Loucy (cell line): Measurements from ENCODE around the gene DGUOK.
A peak's percentile ranks its signal among the peaks of the same experiment; 100 is the strongest.

Experiments used
- H2AFZ ChIP-seq: fragments of 200-600 bp; sonication (generic); 2 replicates; pipeline ENCODE4 v1.6.0; 2016; ENCODE audit warnings: antibody characterized with exemption, mild to moderate bottlenecking, low read length, moderate library complexity
- H3F3A ChIP-seq: fragments of 200-600 bp; 2 replicates; pipeline ENCODE4 v1.6.0; 2016; ENCODE audit warnings: antibody characterized with exemption, low read depth, mild to moderate bottlenecking
- H3K27me3 ChIP-seq: fragments of 200-600 bp; sonication (generic); 2 replicates; pipeline ENCODE4 v1.6.1; 2014; ENCODE audit warnings: low read length, mild to moderate bottlenecking; ENCODE audit not compliant: insufficient read depth, poor library complexity, severe bottlenecking
- H3K36me3 ChIP-seq: fragments of 200-600 bp; sonication (generic); 2 replicates; pipeline ENCODE4 v1.6.1; 2016; ENCODE audit warnings: low read length; ENCODE audit not compliant: insufficient read depth
- H3K4me1 ChIP-seq: fragments of 200-600 bp; sonication (generic); 2 replicates; pipeline ENCODE4 v1.5.1; 2014; ENCODE audit warnings: low read length, mild to moderate bottlenecking; ENCODE audit not compliant: insufficient read depth, poor library complexity, severe bottlenecking
- H3K4me2 ChIP-seq: fragments of 200-600 bp; sonication (generic); 2 replicates; pipeline ENCODE4 v1.6.0; 2014; ENCODE audit warnings: antibody characterized with exemption, low read length, low read depth, mild to moderate bottlenecking; ENCODE audit not compliant: poor library complexity, severe bottlenecking
- H3K4me3 ChIP-seq: fragments of 200-600 bp; sonication (generic); 2 replicates; pipeline ENCODE4 v1.5.1; 2014; ENCODE audit warnings: low read length, mild to moderate bottlenecking, mixed read lengths; ENCODE audit not compliant: poor library complexity, severe bottlenecking
- H3K79me2 ChIP-seq: fragments of 200-600 bp; sonication (generic); 2 replicates; pipeline ENCODE4 v1.6.1; 2014; ENCODE audit warnings: low read length; ENCODE audit not compliant: insufficient read depth
- H3K9ac ChIP-seq: fragments of 200-600 bp; sonication (generic); 2 replicates; pipeline ENCODE4 v1.6.0; 2014; ENCODE audit warnings: mild to moderate bottlenecking, low read depth, low read length, moderate library complexity; ENCODE audit not compliant: poor library complexity, severe bottlenecking
- H3K9me2 ChIP-seq: fragments of 200-600 bp; sonication (generic); replicated peaks from 2 replicates; pipeline ENCODE4 v1.6.1; 2016; ENCODE audit warnings: low read depth, low read length, mixed read lengths
- H3K9me3 ChIP-seq: fragments of 200-600 bp; sonication (generic); 2 replicates; pipeline ENCODE4 v1.6.1; 2014; ENCODE audit warnings: mild to moderate bottlenecking, antibody characterized with exemption, low read length, low read depth; ENCODE audit not compliant: insufficient read depth
- H4K20me1 ChIP-seq: fragments of 200-600 bp; sonication (generic); 2 replicates; pipeline ENCODE4 v1.6.0; 2014; ENCODE audit warnings: antibody characterized with exemption, low read length, mild to moderate bottlenecking; ENCODE audit not compliant: insufficient read depth, poor library complexity, severe bottlenecking
- CTCF ChIP-seq: fragments of 200-600 bp; sonication (generic); conservative IDR thresholded peaks from 2 replicates; pipeline ENCODE4 v1.5.1; 2014; ENCODE audit warnings: mild to moderate bottlenecking, antibody characterized with exemption, low read length
- EZH2phosphoT487 ChIP-seq: fragments of 200-600 bp; IDR thresholded peaks from 2 replicates; pipeline ENCODE4 v1.6.1; 2018; ENCODE audit warnings: antibody characterized with exemption, mild to moderate bottlenecking, moderate library complexity, borderline replicate concordance

Gene DGUOK

DNA sequence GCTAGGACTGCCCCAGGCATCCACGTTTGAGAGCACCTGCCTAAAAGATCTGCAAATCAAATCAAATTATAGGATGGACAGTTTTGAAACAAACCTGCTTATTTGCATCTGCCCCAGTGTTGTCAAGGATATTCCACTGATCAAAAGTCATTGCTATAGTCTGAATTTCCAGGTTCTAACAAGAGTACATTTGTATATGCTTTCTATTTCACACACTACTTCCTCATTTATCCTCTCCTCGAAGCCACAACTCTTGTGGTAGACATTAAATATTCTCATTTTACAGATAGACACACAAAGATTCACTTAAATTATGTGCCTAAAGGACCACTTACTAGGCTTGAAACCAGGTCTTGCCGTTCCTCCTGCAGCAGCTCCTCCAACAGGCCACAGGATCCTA is 46.2 kb downstream of the DGUOK start:
- Histone ChIP-seq H3K36me3 (no peaks in the 10 kb centered on the region), H3K27me3 (no peaks in the 10 kb centered on the region), H3K4me3 (peak overlapping the region; percentile 2), H3K9me2 (no peaks in the 10 kb centered on the region), H2AFZ (no peak overlapping the region; the same call in 1 of the 2 replicates), H3K79me2 (peaks cover 21% of the 10 kb centered on the region; the same call in 1 of the 2 replicates), H3K4me2 (peak overlapping the region; percentile 93), H4K20me1 (no peaks in the 10 kb centered on the region), H3K4me1 (peaks cover 77% of the 10 kb centered on the region), H3F3A (peaks cover 28% of the 10 kb centered on the region), H3K9ac (peak overlapping the region; percentile 70), H3K9me3 (no peaks in the 10 kb centered on the region)
- TF ChIP-seq CTCF (no peak), EZH2phosphoT487 (no peak)

- Histone ChIP-seq H3K36me3 (no peaks in the 10 kb centered on the region), H4K20me1 (no peaks in the 10 kb centered on the region), H3K9ac (no peak overlapping the region), H3K4me2 (peak overlapping the region; percentile 33), H2AFZ (no peak overlapping the region), H3K4me3 (no peak overlapping the region), H3K9me3 (no peaks in the 10 kb centered on the region), H3F3A (peaks cover 16% of the 10 kb centered on the region), H3K27me3 (no peaks in the 10 kb centered on the region), H3K9me2 (no peaks in the 10 kb centered on the region), H3K4me1 (peaks cover 73% of the 10 kb centered on the region), H3K79me2 (peaks cover 38% of the 10 kb centered on the region; the same call in 1 of the 2 replicates)
- no peak for TF ChIP-seq EZH2phosphoT487
Measured at GRCh38 chr2:73975731-73976130, 49.1 kb downstream of the DGUOK start.

GRCh38 chr2:73976803-73977202 is 50.1 kb downstream of the DGUOK start:
- Histone ChIP-seq H3K27me3 (no peaks in the 10 kb centered on the region), H3K9ac (no peak overlapping the region), H3K36me3 (no peaks in the 10 kb centered on the region), H4K20me1 (no peaks in the 10 kb centered on the region), H3K9me2 (no peaks in the 10 kb centered on the region), H3K9me3 (no peaks in the 10 kb centered on the region), H3K79me2 (peaks cover 41% of the 10 kb centered on the region; the same call in 1 of the 2 replicates), H3K4me2 (peak overlapping the region; percentile 19), H3K4me1 (peaks cover 76% of the 10 kb centered on the region), H3F3A (peaks cover 12% of the 10 kb centered on the region), H2AFZ (no peak overlapping the region), H3K4me3 (no peak overlapping the region)
- TF ChIP-seq CTCF = no peak

GRCh38 chr2:73977466-73977865 is 50.8 kb downstream of the DGUOK start:
- Histone ChIP-seq H3K9me3 (no peaks in the 10 kb centered on the region), H3K27me3 (no peaks in the 10 kb centered on the region), H3K4me3 (no peak overlapping the region), H3K4me2 (peak overlapping the region; percentile 19), H2AFZ (no peak overlapping the region), H3K9me2 (no peaks in the 10 kb centered on the region), H3K9ac (no peak overlapping the region), H3K4me1 (peaks cover 76% of the 10 kb centered on the region), H3K36me3 (no peaks in the 10 kb centered on the region), H4K20me1 (no peaks in the 10 kb centered on the region), H3F3A (peaks cover 7% of the 10 kb centered on the region; the same call in 1 of the 2 replicates), H3K79me2 (peaks cover 39% of the 10 kb centered on the region; the same call in 1 of the 2 replicates)
- no peak for TF ChIP-seq CTCF
- TF ChIP-seq EZH2phosphoT487 = no peak
